HL-60 (cell line): ENCODE results near the gene METRN.

Source experiments
- DNase-seq, 2 experiments: peaks; one replicate each; pipeline ENCODE4 v3.0.0-alpha.2; 2010 to 2020; ENCODE audit warnings: low read depth in 1 of 2, low spot score in 1 of 2
- H3K27ac ChIP-seq: fragments of 250-450 bp; sonication (Bioruptor Pico); replicated peaks from 2 replicates; pipeline ENCODE4 v1.5.1; 2020; ENCODE audit warnings: mild to moderate bottlenecking, moderate library complexity
- H3K27me3 ChIP-seq: fragments of 250-450 bp; sonication (Bioruptor Pico); 2 replicates; pipeline ENCODE4 v1.5.1; 2021; ENCODE audit warnings: mild to moderate bottlenecking, moderate library complexity; ENCODE audit not compliant: insufficient read depth, poor library complexity, severe bottlenecking
- H3K4me3 ChIP-seq: replicated peaks from 2 replicates; pipeline ENCODE4 v1.5.1; 2011; ENCODE audit warnings: mild to moderate bottlenecking, control low read depth, low read length; ENCODE audit not compliant: insufficient read depth
- GABPA ChIP-seq: IDR thresholded peaks from 2 replicates; pipeline ENCODE4 v1.6.1; 2012; ENCODE audit warnings: low read depth
- POLR2AphosphoS5 ChIP-seq: IDR thresholded peaks from 2 replicates; pipeline ENCODE4 v1.6.1; 2012; ENCODE audit warnings: low read depth
- REST ChIP-seq: IDR thresholded peaks from 2 replicates; pipeline ENCODE4 v1.6.1; 2012; ENCODE audit warnings: low read depth; ENCODE audit not compliant: insufficient replicate concordance
- SPI1 ChIP-seq: IDR thresholded peaks from 2 replicates; pipeline ENCODE4 v1.6.1; 2012; ENCODE audit warnings: low read depth, mild to moderate bottlenecking, borderline replicate concordance
- TF ChIP-seq, protein P1 (sequence below): IDR thresholded peaks from one replicate; pipeline ENCODE4 v1.5.1; 2011; ENCODE audit warnings: low read length, control low read depth, inconsistent platforms; ENCODE audit not compliant: insufficient read depth

The METRN gene

DNA sequence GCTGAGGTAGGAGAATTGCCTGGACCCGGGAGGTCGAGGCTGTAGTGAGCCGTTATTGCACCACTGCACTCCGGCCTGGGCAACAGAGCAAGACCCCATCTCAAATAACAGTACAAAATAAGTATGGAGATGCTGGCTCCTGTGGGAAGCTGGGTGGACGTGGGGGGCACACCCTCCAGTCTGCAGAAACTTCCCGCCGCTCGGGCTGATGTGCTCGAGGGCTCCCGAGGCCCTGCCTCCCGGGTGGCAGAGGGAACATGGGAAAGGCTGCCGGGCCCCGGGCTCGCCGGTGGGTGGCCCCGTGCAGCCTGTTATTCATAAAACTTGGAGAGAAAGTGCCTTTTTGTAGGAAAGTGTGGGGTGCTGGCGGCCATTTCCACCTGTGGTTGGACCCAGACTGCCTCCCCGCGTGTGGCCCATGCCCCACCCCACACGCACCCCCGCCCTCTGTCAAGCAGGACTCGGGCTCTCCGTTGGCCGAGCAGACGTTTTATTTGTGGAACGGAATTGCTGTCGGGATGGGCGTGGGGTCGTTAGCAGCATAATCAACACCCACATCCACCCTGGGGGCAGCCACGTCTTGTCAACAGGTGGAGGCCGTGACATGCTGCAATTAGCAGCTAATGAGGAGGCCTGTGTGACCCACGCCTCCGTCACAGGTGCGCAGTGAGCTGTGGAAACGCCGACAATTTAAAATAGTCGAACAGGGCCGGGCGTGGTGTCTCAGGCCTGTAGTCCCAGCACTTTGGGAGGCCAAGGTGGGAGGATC, 33.2 kb downstream of the METRN start:
- Histone ChIP-seq H3K4me3 (no peak overlapping the region), H3K27me3 (no peaks in the 10 kb centered on the region), H3K27ac (no peak overlapping the region)
- TF ChIP-seq GABPA (no peak), REST (no peak), SPI1 (no peak), POLR2AphosphoS5 (no peak)
- TF ChIP-seq, protein P1, sequence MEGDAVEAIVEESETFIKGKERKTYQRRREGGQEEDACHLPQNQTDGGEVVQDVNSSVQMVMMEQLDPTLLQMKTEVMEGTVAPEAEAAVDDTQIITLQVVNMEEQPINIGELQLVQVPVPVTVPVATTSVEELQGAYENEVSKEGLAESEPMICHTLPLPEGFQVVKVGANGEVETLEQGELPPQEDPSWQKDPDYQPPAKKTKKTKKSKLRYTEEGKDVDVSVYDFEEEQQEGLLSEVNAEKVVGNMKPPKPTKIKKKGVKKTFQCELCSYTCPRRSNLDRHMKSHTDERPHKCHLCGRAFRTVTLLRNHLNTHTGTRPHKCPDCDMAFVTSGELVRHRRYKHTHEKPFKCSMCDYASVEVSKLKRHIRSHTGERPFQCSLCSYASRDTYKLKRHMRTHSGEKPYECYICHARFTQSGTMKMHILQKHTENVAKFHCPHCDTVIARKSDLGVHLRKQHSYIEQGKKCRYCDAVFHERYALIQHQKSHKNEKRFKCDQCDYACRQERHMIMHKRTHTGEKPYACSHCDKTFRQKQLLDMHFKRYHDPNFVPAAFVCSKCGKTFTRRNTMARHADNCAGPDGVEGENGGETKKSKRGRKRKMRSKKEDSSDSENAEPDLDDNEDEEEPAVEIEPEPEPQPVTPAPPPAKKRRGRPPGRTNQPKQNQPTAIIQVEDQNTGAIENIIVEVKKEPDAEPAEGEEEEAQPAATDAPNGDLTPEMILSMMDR = no peak
- no peak for DNase-seq

- Histone ChIP-seq H3K4me3 (no peak overlapping the region), H3K27me3 (no peaks in the 10 kb centered on the region), H3K27ac (no peak overlapping the region)
- DNase-seq = no peak
- TF ChIP-seq SPI1 (no peak), POLR2AphosphoS5 (no peak), REST (no peak), GABPA (no peak)
- TF ChIP-seq, protein P1 = no peak
Measured at GRCh38 chr16:749010-749409, 34.1 kb downstream of the METRN start.

DNA sequence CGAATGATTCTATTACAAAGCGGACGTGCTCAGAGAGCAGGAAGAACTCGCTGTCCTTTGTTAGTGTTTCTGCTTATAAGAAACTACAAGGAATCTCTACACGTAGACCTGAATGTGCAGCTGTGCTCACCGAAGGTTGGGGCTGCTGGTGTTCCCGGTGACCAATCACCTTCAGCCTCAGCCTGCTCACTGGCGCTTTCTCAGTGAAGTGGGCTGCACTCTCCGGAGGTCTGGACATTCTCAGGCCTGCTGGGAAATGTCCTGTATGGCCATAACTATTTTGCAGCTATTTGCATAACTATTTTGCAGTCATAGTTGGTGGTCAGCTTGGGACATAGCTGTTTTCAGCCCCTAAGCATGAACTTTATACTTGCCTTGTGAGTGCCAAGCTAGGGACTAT, 35.6 kb downstream of the METRN start:
- Histone ChIP-seq H3K27me3 (no peaks in the 10 kb centered on the region), H3K4me3 (no peak overlapping the region), H3K27ac (no peak overlapping the region)
- TF ChIP-seq, protein P1 = no peak
- TF ChIP-seq SPI1 (no peak), POLR2AphosphoS5 (no peak), REST (no peak), GABPA (no peak)
- DNase-seq = no peak
